Right lung (tissue), 10 donors: ENCODE data around the gene SART3. TPM values are rescaled to one million over a fixed set of nuclear protein-coding genes. Genes with fewer than 3 reads are reported as not detected.
A peak's percentile ranks its signal among the peaks of the same experiment; 100 is the strongest.

Experiments used
- DNase-seq, 2 donors: peaks; one replicate each; pipeline ENCODE4 v3.0.0-alpha.2; 2013
- long read RNA-seq, 8 donors: transcript quantifications; one replicate each; lab custom pipeline, GENCODE V29; 2026
- polyA plus RNA-seq, 5 donors: library from polyadenylated mRNA; unstranded; fragments of 120-200 nt; gene quantifications; one replicate each; pipeline versions ENCODE4 v1.2.1 to v1.2.3, GENCODE V29; 2013; ENCODE audit warnings: inconsistent platforms in 1 of 5, low replicate concordance in 1 of 5; ENCODE audit not compliant: insufficient read length in 5 of 5, insufficient read depth in 1 of 5

The SART3 gene
- 10 to 100 TPM; 53.3 to 78.7 (median 61.3) TPM for polyA plus RNA-seq
- long read RNA-seq, donor 1, full-length matches to known transcripts: 6 of 246 reads
- long read RNA-seq, donor 1, partial matches to known transcripts: 240 of 246 reads
- long read RNA-seq, donor 1, other reads (novel, unspliced or antisense): 0 of 246 reads
- long read RNA-seq, donor 2, full-length matches to known transcripts: 5 of 5 reads
- long read RNA-seq, donor 2, partial matches to known transcripts: 0 of 5 reads
- long read RNA-seq, donor 2, other reads (novel, unspliced or antisense): 0 of 5 reads
- long read RNA-seq, donor 3, full-length matches to known transcripts: 6 of 6 reads
- long read RNA-seq, donor 3, partial matches to known transcripts: 0 of 6 reads
- long read RNA-seq, donor 3, other reads (novel, unspliced or antisense): 0 of 6 reads
- long read RNA-seq, donor 4, full-length matches to known transcripts: 5 of 5 reads
- long read RNA-seq, donor 4, partial matches to known transcripts: 0 of 5 reads
- long read RNA-seq, donor 4, other reads (novel, unspliced or antisense): 0 of 5 reads
- long read RNA-seq, donor 5, full-length matches to known transcripts: 3 of 3 reads
- long read RNA-seq, donor 5, partial matches to known transcripts: 0 of 3 reads
- long read RNA-seq, donor 5, other reads (novel, unspliced or antisense): 0 of 3 reads
- long read RNA-seq, donor 6, full-length matches to known transcripts: 4 of 4 reads
- long read RNA-seq, donor 6, partial matches to known transcripts: 0 of 4 reads
- long read RNA-seq, donor 6, other reads (novel, unspliced or antisense): 0 of 4 reads
- long read RNA-seq, donor 7, full-length matches to known transcripts: 8 of 8 reads
- long read RNA-seq, donor 7, partial matches to known transcripts: 0 of 8 reads
- long read RNA-seq, donor 7, other reads (novel, unspliced or antisense): 0 of 8 reads
- long read RNA-seq, donor 8, full-length matches to known transcripts: 2 of 2 reads
- long read RNA-seq, donor 8, partial matches to known transcripts: 0 of 2 reads
- long read RNA-seq, donor 8, other reads (novel, unspliced or antisense): 0 of 2 reads

DNA sequence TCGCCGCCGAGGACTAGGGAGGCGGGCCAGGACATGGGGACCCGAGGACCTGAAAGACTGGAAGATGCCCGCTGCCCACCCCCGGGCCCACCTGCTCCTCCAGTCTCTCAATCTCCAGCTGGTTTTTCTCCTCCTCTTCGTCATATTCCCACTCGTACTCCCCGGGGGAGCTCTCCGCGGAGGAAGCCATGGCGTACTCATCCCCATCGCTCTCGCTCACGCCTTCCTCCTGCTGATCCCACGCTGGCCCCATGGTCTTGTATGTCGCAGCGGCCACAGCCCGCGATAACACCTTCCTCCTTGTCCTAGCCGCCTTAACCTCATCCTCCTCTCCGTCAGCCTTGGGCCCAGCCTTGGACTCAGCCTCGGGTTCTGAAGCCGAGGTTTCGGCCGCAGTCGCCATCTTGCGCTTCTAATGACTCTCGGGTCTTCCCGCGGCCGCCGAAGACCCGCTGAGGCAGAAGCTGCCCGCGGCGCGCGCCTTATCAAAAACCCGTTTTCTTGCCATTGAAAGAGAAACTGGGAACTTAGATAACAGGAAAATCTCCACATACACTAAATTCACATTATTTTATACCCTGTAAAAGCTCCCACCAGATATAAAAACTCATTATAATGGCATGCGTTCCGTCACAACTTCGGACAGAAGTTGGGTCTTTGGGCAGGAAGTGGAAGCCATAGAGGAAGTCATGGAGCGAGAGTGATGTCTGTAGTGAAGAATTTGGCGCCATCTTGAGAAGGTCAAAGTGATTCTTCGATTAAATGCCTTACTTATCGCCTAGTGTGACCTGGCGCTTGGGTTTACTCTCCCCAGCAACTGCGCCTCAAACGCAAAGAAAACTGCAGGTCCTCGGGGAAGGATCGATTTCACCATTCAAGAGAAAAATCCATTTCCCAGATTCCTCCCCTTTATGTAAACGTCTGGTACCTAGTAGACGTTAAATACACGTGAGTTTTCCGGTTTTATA, at the start of gene SART3:
Gene SART3 (minus strand): TSS at position 422 of the 968 bp plus-strand sequence. CDS start 19 bp downstream, at position 403.
- peak; percentile 89 to 92 for DNase-seq

- no peak for DNase-seq
Observed at GRCh38 chr12:108610336-108610815, 49.4 kb upstream of the SART3 start.

GRCh38 chr12:108609537-108610335, 48.8 kb upstream of the SART3 start:
- peak; percentile 93 to 95 for DNase-seq

- DNase-seq: no peak
Observed at GRCh38 chr12:108608616-108609015, 47.6 kb upstream of the SART3 start.

- DNase-seq: no peak
Observed at GRCh38 chr12:108607981-108608600, 47.1 kb upstream of the SART3 start.

GRCh38 chr12:108606492-108606891, 45.5 kb upstream of the SART3 start:
- DNase-seq: no peak

GRCh38 chr12:108605690-108606406, 44.9 kb upstream of the SART3 start:
- DNase-seq: no peak

- no peak for DNase-seq
Observed at GRCh38 chr12:108605000-108605689, 44.2 kb upstream of the SART3 start.

DNA sequence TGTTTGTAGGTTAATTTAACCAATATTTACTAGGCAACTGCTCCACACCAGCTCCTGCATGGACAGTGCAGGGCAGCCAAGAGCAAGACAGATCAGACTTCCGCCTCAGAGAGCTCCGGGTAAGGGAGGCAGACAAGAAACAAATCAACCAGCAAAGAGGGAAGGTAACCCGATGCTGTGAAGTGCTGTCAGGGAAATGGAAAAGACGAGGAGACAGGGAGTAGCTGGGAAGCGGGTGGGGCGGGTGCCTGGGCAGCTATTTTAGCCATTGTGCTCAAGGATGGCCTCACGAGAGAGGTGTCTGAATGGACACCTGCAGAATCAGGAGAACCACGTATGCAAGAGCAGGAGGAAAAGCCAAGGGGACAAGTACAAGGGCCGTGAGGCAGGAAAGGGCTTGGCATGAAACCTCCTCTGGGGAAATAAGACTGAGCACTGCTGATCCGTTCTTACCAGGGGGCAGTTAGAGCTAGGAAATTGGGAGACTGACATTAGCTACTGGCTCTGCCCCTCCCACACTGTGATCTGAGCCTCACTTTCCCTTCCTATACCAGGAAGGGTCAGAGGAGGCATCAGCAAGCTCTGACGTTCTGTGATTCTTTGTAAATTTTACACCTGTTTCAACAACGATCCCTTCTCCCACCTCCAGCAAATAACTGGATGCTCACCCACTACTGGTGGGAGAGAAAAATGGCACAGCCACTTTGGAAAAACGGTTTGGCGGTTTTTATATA, 43.4 kb upstream of the SART3 start:
- no peak for DNase-seq

- no peak for DNase-seq
Observed at GRCh38 chr12:108603743-108604142, 42.8 kb upstream of the SART3 start.

DNA sequence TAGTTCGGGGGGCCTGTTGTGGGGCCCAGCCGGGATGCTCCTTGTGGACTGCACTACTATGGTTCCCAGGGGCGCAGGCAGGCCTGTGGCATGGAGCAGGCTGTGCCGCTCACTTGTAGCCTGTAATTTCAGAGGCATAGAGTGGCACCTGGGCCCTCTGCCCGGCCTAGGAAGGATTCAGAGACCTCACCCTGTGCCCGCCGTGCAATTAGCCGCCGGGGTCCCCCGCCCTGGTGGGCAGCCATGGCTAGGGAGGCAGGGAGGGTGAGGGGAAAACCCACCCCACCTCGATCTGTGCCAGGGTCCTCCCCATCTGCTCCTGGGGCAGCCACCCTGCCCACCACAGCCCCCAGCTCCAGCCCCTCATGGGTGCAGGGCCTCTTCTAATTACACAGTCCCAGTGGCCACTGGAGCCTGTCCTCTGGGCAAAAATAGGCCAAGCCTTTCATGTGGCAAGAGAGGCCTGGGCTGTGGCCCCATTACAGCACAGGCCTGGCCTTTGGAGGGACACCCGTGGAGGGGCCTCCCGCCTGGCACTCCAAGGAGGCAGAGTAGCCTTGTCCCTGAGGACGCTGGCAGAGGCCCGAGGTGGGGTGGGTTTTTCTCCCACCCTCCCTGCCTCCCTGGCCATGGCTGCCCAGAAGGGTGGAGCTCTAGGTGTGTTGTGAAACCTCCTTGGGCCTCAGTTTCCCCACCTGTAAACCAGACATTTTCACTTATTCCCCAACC, 42.2 kb upstream of the SART3 start:
- no peak for DNase-seq

DNA sequence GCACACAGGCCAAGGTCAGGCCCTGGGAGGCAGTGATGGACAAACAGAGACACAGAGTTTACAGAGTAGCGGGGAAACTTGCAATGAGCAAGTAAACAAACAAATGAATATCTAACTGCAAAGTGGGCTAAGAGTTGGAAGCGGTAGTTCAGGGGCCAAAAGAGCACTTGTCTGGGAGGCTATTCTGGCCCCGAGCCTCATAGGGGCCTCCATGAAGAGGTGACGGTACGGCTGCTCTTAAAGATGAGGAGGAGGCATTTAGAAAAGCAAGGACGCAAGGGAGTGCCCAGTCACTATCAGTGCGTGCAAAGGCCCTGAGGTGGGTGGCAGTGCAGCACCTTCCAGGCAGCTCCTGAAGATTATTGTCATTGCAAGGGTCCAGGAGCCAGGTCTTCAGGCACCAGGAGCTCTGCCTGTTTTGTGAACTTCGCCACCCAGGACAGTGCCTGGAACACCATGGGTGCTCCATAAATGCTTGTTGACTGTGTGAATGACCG, 41.3 kb upstream of the SART3 start:
- DNase-seq: no peak

- DNase-seq: no peak
Observed at GRCh38 chr12:108600702-108601007, 39.7 kb upstream of the SART3 start.

GRCh38 chr12:108599948-108600701, 39.2 kb upstream of the SART3 start:
- DNase-seq: no peak

DNA sequence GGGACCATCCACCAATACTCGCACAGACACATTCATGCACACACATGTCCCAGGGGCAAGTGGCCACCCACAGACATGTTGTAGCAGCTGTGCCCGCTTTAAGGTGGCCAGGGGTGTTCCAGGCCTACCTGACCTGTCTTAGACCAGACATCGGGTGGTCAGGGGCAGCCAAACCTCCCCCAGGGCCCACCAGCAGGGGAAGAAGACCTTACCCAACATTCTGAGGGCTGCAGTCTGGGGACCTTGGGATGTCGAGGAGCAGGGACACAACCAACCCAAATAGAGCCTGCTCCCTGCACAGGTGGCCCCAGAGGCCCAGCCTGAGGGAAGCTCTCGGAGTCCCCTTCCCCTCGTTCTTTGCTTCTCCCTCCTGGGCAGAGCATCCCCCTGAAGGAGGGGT, 38.6 kb upstream of the SART3 start:
- no peak for DNase-seq
